Left kidney (tissue), 8 donors: ENCODE results near the gene HDAC4. TPM values are rescaled to one million over a fixed set of nuclear protein-coding genes. Genes with fewer than 3 reads are reported as not detected.
"Not testable (repeated sequence)": the region's sequence is repeated elsewhere in the genome, so short reads cannot be mapped to it uniquely, and the experiment has no call there.

ENCODE experiments used
- DNase-seq: peaks from one replicate; pipeline ENCODE4 v3.0.0-alpha.2; 2013
- long read RNA-seq, 8 donors: transcript quantifications; one replicate each; lab custom pipeline, GENCODE V29; 2026
- polyA plus RNA-seq: library from polyadenylated mRNA; unstranded; fragments of 120-200 nt; gene quantifications from one replicate; pipeline ENCODE4 v1.2.1, GENCODE V29; 2013; ENCODE audit not compliant: insufficient read length

HDAC4 gene
- 13.3 TPM for polyA plus RNA-seq
- long read RNA-seq, donor 1, partial matches to known transcripts, result 0 of 2 reads
- long read RNA-seq, donor 1, other reads (novel, unspliced or antisense), result 0 of 2 reads
- long read RNA-seq, donor 2, result 0 reads
- long read RNA-seq, donor 3, partial matches to known transcripts, result 0 of 1 reads
- long read RNA-seq, donor 3, other reads (novel, unspliced or antisense), result 0 of 1 reads
- long read RNA-seq, donor 4, result 0 reads
- long read RNA-seq, donor 5, result 0 reads
- long read RNA-seq, donor 6, result 0 reads
- long read RNA-seq, donor 7, partial matches to known transcripts, result 0 of 1 reads
- long read RNA-seq, donor 7, other reads (novel, unspliced or antisense), result 0 of 1 reads
- long read RNA-seq, donor 8, result 0 reads

DNA sequence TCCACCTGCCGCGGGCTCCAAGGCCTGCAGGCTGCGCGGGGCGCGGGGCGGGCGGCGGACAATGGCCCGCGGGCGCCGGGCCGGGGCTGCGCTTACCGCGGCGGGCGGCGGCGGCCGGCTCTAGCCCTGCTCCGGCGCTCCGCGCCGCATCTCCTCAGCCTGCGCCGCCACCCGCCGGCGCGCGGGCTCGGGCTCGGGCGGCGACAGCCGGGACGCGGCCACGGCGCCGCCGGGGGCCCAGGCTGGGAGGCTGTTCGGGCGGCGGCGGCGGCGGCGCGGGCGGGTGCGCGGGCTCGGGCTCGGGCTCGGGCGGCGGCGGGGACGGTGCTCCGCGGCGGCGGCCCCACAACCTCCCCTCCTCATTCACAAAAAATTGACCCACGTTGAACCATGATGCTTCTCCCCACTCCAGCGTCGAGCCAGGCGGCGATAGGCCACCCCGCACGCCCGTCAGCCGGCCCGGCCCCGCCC is at the start of gene HDAC4:
TSS of gene HDAC4 (minus strand) at position 425 of the 471 bp plus-strand sequence. CDS start 48,321 bp downstream, outside the sequence.
- no peak for DNase-seq

- not testable (repeated sequence) for DNase-seq
Observed at GRCh38 chr2:239449468-239449867, 48.6 kb upstream of the HDAC4 start.

DNA sequence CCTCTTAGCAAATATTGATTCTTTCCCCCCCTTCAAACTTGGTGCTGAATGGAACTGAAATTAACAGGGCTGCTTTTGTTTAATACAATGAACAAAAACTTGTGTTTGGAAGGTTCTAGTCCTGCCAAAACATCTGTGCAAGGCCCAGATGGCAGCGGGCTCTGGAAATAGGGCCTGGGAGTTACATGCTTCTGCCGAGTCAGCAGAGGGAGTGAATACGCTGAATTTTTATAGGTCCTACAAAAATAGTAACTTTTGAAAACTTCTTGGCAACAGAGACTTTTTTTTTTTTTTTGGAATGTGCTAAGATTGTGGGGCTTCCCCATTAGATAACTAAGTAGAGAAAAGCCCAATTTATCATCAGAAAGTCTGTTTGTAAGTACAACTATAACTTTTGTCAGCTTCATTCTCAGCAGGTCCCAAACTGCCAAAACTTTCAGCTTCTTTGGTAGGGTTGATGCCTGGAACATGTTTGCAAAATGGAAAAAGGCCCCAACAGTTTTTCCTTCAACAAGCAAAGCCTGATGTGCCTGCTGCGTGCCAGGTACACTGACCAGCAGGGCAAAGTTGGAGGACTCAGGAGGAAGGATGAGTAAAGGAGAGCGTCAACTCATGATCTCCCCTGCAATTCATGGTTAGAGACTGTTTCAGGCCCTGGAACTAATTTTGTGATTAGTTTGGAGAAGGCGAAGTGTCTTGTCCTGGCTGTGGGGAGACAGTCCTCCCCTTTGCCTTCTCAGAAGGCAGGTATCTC is 45.1 kb upstream of the HDAC4 start:
- no peak for DNase-seq

- DNase-seq, result no peak
Observed at GRCh38 chr2:239444626-239445577, 44.1 kb upstream of the HDAC4 start.

DNA sequence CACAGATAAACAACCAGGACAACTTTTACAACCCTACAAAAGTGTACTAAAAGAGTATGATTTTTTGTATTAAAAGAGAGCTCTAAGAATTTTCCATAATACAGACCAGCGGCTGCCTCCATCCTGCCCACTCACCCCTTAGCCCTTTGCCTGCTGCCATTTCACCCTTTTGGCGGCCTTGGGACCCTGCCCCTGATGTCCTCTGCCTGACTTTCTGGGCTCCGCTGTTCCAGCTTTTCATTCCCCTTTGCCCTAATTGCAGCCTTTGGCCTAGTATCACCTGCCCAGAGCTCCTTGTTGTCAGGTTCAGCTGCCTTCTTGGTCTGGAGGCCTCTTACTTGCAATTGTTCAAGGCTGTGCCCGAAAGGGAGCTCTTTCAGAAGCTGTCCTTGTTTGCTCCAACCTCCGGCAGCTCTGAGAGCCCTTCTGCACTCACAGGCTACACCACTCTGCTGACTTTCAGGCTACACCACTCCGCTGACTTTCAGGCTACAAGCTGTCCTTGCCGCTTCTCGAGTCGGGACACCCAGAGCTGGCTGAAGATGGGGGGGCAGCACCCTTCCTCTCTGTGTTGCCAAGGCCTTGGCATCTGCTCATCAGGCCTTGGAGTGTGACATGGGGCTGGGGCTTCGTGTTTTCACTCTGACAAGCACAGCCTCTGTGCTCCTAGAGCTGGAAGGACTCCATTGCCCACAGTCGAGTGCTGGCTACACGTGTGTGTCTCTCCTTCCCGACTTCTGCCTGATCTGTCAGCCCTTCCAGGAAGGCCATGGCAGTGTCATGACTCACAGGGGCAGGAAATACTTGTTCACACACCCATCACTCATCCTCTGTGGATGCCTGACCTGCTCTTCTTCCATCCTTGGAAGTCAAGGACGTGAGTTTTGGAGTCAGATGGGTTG is 43.1 kb upstream of the HDAC4 start:
- DNase-seq, result no peak

DNA sequence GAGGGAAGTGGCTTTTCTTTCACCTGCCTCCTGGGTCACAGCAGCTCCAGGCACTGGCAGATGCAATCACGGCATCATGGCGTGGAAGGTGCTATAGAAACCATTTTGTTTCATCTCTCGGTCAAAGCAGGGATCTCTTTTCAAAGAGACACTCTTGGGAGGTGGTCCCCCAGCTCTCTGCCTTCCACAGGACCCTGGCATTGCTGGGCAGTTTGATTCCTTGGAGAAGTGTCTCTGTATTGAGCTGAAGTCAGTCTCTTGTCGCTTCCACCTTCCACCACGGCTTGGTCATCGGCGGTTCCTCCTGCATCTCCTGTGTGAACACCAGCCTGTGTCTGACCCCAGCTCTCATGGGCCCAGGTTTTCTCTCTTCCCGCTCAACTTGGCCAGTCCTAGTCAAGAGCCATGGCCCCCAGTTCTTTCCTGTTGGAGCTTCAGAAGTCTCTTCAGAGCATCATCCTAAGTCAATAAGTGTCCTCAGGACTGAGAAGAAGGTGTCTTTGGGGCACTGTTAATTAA is 42.3 kb upstream of the HDAC4 start:
- no peak for DNase-seq

- no peak for DNase-seq
Observed at GRCh38 chr2:239442192-239442591, 41.4 kb upstream of the HDAC4 start.

- no peak for DNase-seq
Observed at GRCh38 chr2:239441261-239442078, 40.6 kb upstream of the HDAC4 start.

GRCh38 chr2:239440511-239440959 is 39.7 kb upstream of the HDAC4 start:
- no peak for DNase-seq

DNA sequence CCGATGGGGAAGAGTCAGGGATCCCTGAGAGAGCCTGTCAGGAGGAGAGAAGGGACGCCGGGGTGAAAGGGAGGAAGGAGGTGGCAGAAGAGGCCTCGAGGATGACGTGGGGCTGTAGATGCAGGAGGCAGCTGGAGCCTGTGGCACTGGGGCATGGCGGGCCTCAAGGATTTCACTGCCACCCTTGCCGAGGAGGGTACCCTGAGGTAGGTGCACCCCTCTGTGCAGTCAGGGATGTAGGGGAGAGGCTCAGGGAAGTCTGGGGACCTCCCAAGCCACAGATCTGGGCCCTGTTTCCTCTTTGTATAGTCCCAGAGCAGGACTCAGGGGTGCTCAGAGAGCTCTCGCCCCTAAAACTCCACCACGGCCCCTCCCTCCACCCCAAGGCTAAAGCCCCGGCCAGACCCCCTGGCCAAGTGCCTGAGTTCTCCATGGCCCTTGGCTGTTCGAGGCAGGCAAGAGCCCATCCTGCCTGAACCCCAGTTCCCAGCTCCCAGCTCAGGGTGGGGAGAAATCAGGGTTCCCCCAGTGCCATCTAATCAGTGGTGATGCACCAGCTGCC is 39.0 kb upstream of the HDAC4 start:
- no peak for DNase-seq

- DNase-seq, result no peak
Observed at GRCh38 chr2:239438995-239439753, 38.4 kb upstream of the HDAC4 start.

- no peak for DNase-seq
Observed at GRCh38 chr2:239438368-239438767, 37.5 kb upstream of the HDAC4 start.

DNA sequence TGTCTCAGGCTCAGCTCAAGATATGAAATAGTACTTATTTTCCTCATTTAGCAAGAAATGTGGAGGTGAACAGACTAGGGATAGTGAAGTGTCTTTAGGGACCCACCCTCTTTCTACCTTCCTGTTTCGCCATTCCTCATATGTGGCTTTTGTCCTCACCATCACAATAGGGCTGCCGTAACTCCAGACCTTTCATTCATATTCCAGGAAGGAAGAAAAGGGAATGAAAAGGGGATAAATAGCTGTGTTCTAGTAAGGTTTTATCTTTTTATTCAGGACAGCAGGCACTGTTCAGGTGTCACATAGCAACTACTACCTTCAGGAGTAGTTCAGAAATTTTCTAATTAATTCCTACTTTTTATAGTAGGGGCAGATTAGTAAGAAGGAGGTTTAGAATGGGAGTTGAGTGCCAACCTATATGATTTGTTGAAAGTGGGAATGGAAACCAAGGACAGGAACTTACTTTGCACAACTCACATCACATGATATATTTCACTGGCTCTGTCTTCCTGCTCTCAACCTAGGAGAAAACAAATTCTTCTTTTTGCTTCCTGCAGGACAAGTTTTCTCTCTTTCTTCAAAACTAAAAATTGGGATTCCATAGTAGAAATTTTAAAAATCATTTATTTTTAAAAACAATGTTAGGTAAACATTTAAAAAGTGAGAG is 36.0 kb upstream of the HDAC4 start:
- DNase-seq, result no peak

- no peak for DNase-seq
Observed at GRCh38 chr2:239436076-239436475, 35.3 kb upstream of the HDAC4 start.

DNA sequence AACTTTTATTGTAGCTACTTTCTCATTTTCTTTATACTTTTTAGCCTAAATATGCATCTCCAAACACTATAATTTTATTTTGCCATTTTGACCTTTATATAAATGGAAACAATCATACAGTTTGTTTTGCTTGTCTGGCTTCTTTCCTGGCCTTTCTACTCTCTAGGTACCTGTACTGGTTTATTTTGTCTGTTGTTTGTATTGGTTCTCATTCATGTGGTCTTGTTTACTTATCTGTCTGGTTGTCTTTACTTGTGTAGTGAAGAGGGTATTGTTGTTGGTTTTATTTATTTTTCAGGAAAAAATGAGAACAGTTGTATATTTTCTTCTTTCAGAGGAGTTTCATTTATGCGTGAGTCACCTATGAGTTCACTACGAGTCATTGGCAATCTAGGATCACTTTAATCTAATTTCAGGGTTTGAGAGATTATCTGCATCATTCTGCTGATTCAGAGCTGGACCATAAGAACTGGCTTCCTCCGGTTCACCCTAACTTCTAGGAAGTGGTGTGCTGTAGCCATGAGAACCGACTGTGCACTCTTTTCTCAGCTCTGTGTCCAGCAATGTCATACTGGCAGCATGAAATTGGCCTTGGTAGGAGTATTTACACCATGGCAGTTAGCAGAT is 33.1 kb upstream of the HDAC4 start:
- no peak for DNase-seq

GRCh38 chr2:239432174-239432573 is 31.4 kb upstream of the HDAC4 start:
- no peak for DNase-seq

DNA sequence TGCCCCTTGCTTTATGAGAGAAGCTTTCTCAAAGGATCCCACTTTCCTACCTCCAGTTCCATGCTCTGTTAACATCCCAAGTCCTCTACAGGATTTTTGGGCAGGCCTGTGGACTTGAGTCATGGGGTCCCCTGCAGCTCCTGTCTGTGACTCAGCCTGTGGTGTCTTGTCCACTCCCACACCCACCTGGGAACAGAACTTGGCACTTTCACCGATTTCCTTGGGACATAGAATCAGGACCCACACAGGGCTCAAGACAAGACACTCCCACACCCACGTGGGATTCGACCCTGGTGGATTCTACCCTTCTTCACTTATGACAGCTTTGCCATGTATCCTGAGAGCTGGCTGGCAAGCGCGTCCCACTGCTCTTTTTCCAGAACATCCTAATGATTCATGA is 30.7 kb upstream of the HDAC4 start:
- no peak for DNase-seq
